Measurements from ENCODE around the gene EPAS1.
A peak's percentile ranks its signal among the peaks of the same experiment; 100 is the strongest.

EPAS1 gene

GRCh38 chr2:46416280-46416679 is 119.1 kb downstream of the EPAS1 start:
- DNase-seq, result no peak

GRCh38 chr2:46416739-46417403 is 119.7 kb downstream of the EPAS1 start:
- DNase-seq, result no peak

DNA sequence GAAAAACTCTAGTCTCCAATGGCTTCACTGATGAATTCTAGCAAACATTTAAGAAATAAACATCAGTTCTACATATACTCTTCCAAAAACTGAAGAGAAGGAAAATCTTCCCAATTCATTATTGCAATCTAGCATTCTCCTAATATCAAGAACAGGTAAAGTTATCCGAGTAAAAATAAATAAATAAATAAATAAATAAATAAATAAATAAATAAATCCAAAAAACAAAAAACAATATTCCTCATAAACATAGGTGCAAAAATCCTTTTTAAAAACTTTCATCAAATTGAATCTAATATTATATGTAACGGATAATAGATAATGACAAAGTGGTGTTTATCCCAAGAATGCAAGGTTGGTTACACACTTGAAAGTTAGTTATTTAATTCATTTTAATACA is 123.7 kb downstream of the EPAS1 start:
- no peak for DNase-seq

GRCh38 chr2:46421361-46421760 is 124.2 kb downstream of the EPAS1 start:
- DNase-seq, result no peak

DNA sequence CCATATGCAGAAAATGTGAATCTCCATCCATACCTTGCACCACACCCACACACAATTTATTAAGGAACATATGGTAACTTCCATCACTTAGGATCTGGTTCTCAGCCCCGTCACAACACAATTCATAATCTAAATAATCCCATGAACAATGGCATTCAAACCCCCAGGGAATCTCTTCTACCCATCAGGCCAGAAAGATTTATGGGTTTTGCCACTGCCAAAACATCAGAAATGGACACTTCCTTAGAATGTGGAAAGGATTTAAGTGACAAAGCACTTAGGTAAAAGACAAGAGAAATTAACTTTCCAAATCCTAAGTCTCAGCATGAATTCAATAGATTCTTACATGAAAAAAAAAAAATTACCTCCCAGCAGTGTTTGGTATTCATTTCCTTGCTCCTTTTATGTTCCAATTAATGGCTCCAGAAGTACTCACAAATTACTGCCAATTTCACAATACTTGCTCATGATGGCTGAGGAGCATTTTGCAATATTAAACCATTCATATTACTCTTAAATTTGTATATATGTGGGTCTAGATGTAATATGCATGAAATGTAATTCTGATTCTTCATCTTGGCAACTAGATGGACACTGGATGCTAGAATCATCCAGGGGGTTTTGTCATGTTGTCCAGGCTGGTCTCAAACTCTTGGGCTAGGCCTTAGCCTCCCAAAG is 125.6 kb downstream of the EPAS1 start:
- DNase-seq, result no peak

DNA sequence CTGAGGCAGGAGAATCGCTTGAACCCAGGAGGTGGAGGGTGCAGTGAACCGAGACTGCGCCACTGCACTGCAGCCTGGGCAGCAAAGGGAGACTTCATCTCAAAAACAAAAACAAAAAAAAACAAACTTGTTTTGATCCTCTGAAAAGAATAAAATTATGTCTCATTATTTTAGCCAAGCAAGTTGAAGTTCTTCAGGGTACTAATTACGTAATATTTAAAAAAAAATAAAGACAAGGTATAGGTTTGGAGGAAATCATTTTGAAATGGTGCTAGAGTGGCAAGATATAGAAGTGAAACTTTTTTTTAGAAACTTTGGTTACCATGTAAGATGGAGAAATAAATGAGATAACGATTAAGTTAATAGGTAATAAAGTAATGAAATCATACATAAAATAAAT is 127.7 kb downstream of the EPAS1 start:
- no peak for DNase-seq

DNA sequence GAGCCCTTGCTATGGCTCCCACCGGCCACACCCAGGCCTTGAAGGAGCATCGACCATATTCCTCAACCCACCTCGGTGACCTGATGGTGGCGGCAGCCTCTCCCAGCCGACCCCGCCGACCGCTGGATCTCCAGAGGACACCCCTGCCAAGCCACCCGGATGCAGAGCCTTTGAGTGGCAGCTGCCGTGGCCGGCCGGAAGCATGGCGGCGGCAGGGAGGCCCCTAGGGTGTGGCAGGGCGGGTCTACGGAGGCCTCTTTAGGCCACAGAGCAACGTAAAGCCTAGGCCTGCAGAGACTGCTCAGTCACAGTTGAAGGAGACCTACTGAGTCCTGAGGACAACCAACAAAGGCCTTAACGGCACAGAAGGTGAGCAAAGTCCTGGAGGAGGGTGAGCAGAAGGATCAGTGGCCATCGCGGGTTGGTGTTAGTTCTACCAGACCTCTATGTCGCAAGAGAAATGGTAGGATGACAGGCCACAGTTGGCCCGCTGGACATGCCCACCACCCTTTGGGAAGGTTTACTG is 131.8 kb downstream of the EPAS1 start:
- no peak for DNase-seq

DNA sequence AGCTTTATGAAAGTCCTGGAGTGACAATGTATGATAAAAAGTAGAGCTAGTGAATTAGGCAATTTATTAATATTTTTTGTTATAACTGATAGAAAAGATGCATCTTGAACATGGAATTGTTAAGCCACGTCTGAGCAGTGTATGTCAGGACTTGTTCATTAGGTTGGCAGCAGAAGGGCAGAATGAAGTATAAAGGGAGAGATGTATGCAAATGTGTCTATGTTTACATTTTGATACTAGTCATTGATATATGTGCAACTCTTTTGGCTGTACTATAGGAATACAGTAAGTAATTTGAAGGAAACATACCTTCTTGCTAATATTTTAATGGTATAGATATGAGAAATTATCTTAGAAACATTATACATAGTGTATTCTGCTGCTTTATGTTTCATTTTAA is 133.2 kb downstream of the EPAS1 start:
- no peak for DNase-seq

DNA sequence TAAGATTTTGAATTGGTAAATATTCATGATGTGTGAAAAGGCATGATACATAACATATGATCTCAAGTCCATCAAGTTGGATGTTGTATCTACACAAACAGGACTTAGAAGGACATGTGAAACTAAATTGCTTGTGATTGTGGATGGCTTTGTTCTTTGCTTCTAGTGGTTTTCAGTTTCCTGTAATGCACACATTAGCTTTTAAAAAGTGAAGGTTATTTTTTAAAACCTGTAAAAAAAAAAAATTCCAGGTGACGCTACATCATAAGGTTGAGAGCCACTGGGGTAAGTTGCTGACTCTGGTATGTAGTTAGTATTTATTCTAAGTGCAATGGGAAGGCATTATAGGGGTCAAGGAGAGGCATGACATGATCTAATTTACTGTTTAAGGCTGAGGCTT is 133.8 kb downstream of the EPAS1 start:
- DNase-seq, result no peak

DNA sequence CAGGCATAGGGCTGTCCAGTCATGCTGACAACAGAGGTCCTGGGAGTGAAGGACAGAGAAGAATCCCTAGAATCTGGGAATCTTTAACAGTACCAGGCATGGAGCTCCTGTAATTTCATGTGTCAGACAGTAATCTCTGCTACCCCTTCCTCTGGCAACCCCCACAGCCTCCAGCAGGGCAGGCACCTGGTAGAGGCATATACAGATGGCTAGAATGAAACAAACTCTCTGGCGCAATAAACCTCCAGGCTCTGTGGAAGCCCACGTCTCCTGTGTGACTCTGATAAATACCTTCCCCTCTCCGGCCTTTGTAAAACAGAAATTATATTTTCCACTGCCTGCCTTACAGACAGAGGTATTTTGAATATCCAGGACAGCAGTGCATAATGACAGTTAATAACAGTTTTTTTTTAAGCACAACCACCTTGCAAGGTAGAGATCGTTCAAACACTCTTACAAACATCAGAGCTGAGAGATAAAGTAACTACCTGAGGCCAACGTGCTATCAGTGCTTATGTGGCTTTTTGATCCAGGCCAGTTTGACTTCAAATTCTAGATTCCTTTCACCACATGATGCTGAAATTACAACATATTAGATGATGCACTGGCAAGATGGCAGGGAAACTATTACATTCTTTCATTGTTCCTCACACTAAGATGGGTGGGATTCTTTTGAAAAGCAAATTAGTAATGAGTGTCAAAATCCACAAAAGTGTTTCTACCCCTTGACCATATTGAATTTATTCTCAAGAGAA is 134.5 kb downstream of the EPAS1 start:
- peak; percentile 28 for DNase-seq

DNA sequence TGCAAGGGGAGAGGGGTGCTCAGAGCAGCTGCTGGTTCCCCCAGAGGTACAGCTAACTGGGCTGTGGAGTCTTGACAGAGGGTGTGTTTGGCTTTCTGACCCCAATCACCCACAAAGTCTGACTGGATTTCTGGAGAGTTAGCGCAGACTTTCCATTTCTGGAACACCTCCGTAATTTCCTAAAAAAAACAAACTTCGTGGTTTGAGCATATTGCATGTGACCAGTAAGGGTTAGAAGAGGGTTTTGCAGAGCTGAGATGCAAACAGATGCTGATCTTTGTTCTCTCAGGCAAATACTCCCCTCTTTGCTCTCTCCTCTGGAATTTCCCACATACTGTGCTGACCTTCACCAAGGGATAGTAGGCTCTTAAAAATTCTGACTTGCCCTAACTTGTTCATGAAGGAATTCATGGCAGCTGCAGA is 137.7 kb downstream of the EPAS1 start:
- DNase-seq, result no peak

GRCh38 chr2:46435353-46435752 is 138.1 kb downstream of the EPAS1 start:
- DNase-seq, result no peak

DNA sequence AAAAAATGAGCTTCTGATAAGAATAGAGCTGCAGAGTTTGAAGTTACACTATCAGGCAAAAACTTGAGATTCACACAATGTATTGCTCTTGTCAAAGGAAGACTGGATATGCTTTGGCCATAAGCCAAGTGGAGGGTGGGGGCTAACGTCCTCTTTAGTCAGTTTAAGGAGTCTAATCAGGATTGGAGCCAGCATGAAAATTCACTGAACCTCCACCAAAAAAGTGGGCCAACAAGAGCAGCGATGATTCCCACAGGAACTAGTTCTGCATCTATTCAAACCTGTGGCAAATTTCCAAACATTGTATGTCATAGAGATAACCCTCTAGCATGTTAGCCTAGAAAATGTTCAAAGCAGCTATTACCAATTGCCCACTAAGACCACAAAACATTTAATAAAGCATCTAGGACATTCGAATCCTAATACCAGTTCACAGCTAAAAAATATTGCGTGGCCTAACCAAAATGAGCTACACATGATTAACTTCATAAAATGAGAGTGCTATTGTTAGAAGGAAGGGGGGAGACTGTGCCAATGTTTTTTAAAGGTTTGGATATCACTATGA is 138.7 kb downstream of the EPAS1 start:
- DNase-seq, result no peak
